Measurements from ENCODE around the gene GIPC2. TPM values are rescaled to one million over a fixed set of nuclear protein-coding genes. Genes with fewer than 3 reads are reported as not detected.

GIPC2 gene
- total and polyA plus RNA-seq, 2 of the 4 experiments (the other 2 are of a cell fraction) = 0.07 to 0.18 TPM

DNA sequence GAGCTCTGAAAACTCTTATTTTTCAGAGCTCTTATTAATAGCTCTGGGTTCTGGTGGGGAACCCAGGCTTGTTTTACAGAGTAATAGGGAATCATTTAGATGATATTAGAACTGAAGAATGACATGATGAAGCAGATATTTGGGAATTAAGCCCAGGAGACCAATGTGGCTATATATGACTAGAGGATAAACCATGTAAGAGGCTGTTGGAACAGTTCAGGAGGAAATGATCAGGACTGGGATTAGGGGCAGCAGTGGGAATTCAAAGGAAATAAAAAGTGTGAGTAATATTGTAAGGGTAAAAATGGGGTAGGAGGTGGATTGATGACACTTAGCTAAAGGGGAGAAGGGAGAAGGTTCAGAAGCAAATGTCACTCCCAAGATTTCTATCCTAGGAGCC, 58.6 kb downstream of the GIPC2 start:
- Histone ChIP-seq H3K56ac (ENCODE audit: extremely low read depth, insufficient read depth, low read length) (no peak overlapping the region), H3K27ac (ENCODE audit: insufficient read depth, low read length) (no peak overlapping the region), H3K9me1 (ENCODE audit: insufficient read depth, low read length) (peaks cover 3% of the 10 kb centered on the region), H3K27me3 (ENCODE audit: control insufficient read depth, insufficient read depth, low read length) (no peaks in the 10 kb centered on the region), H4K91ac (ENCODE audit: insufficient read depth, low read depth, low read length) (no peak overlapping the region), H3K79me1 (ENCODE audit: low read depth in 1 of 2, low read length in 2 of 2) (peaks cover 0 to 6% of the 10 kb centered on the region in 2 experiments; a peak in 1 of 4 replicates), H2BK120ac (ENCODE audit: low read depth, low read length) (peak overlapping the region; percentile 84; the same call in 1 of the 2 replicates), H2AFZ (replicated peaks; ENCODE audit: low read length, poor library complexity) (no peak overlapping the region), H3K4me2 (ENCODE audit: low read depth, low read length) (no peak overlapping the region; the same call in 1 of the 2 replicates), H3K36me3 (ENCODE audit: control insufficient read depth, insufficient read depth, low read length) (no peaks in the 10 kb centered on the region), H3K9ac (ENCODE audit: low read depth, low read length) (no peak overlapping the region), H2BK15ac (ENCODE audit: low read depth, low read length) (no peak overlapping the region), H2AK9ac (replicated peaks; ENCODE audit: low read depth, low read length, poor library complexity) (no peak overlapping the region), H3K14ac (replicated peaks; ENCODE audit: low read depth, low read length) (peak overlapping the region; percentile 55), H3K9me3 (ENCODE audit: control insufficient read depth, insufficient read depth, low read length) (no peaks in the 10 kb centered on the region), H2BK20ac (ENCODE audit: low read depth, low read length) (peak overlapping the region; percentile 43; the same call in 1 of the 2 replicates), H3K4me1 (ENCODE audit: control insufficient read depth, insufficient read depth, low read length) (peaks cover 6% of the 10 kb centered on the region; the same call in 1 of the 2 replicates), H4K20me1 (ENCODE audit: insufficient read depth, low read length) (no peaks in the 10 kb centered on the region), H4K5ac (ENCODE audit: low read depth, low read length) (peak overlapping the region; percentile 55; the same call in 1 of the 2 replicates), H3K18ac (ENCODE audit: low read depth, low read length) (peak overlapping the region; percentile 69; the same call in 1 of the 2 replicates), H2AK5ac (ENCODE audit: low read depth, low read length) (no peak overlapping the region), H3K4me3 (ENCODE audit: insufficient read depth, low read depth, low read length) (no peak overlapping the region), H3K4ac (ENCODE audit: low read depth, low read length) (no peak overlapping the region), H3K23ac (ENCODE audit: low read depth, low read length) (no peak overlapping the region), H2BK5ac (ENCODE audit: low read depth, low read length, poor library complexity, severe bottlenecking) (peak overlapping the region; percentile 99), H4K8ac (ENCODE audit: low read depth in 2 of 2, low read length in 2 of 2) (no peak overlapping the region)
- no TSS peak for BruUV-seq (replicated peaks)
- ChIA-PET POLR2A (ENCODE audit: unreplicated experiment) (no interaction called here), CTCF (no interaction called here)
- TF ChIP-seq CHD1 (IDR thresholded peaks at IDR 0.05; ENCODE audit: low read depth, low read length) (no peak), BHLHE40 (IDR thresholded peaks at IDR 0.05; ENCODE audit: low read depth, low read length) (no peak), MAZ (IDR thresholded peaks at IDR 0.05; ENCODE audit: borderline replicate concordance, low read depth, low read length) (no peak), MAFK (IDR thresholded peaks at IDR 0.05; ENCODE audit: low read depth, low read length) (no peak), SMC3 (IDR thresholded peaks at IDR 0.05; ENCODE audit: low read depth, low read length) (no peak), MXI1 (IDR thresholded peaks at IDR 0.05; ENCODE audit: borderline replicate concordance, low read depth, low read length) (no peak), NFE2L2 (IDR thresholded peaks at IDR 0.05; ENCODE audit: low read depth, low read length) (no peak)
- TF ChIP-seq, protein P1, sequence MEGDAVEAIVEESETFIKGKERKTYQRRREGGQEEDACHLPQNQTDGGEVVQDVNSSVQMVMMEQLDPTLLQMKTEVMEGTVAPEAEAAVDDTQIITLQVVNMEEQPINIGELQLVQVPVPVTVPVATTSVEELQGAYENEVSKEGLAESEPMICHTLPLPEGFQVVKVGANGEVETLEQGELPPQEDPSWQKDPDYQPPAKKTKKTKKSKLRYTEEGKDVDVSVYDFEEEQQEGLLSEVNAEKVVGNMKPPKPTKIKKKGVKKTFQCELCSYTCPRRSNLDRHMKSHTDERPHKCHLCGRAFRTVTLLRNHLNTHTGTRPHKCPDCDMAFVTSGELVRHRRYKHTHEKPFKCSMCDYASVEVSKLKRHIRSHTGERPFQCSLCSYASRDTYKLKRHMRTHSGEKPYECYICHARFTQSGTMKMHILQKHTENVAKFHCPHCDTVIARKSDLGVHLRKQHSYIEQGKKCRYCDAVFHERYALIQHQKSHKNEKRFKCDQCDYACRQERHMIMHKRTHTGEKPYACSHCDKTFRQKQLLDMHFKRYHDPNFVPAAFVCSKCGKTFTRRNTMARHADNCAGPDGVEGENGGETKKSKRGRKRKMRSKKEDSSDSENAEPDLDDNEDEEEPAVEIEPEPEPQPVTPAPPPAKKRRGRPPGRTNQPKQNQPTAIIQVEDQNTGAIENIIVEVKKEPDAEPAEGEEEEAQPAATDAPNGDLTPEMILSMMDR (conservative IDR thresholded peaks at IDR 0.05; ENCODE audit: low read depth, low read length) = no peak
- intact Hi-C loops (cut with micrococcal nuclease) = no loop called here
- DNase-seq = peak; percentile 81
- dilution Hi-C loops (cut with HindIII; ENCODE audit: low sequenced_read_pairs, unreplicated experiment) = no loop called here
- ATAC-seq (ENCODE audit: low read depth) = peak; percentile 19; the same call in 1 of the 2 replicates
- in situ Hi-C loops (cut with MboI; ENCODE audit: low sequenced_read_pairs) = loop anchor here (25.0 kb wide), 2 partner anchors 292 to 517 kb away; no protein-coding TSS in a partner anchor

Measured in IMR-90 (cell line).